K562 (cell line): ENCODE results near the gene HNRNPU. TPM values are rescaled to one million over a fixed set of nuclear protein-coding genes. Genes with fewer than 3 reads are reported as not detected.
A peak's percentile ranks its signal among the peaks of the same experiment; 100 is the strongest.

Experiments
- ATF7 ChIP-seq: fragments of 450-650 bp; IDR thresholded peaks from 2 replicates; pipeline ENCODE4 v1.7.1; 2014; ENCODE audit warnings: mild to moderate bottlenecking, moderate library complexity
- CREB5 ChIP-seq: fragments of 250-450 bp; sonication (Bioruptor Pico); IDR thresholded peaks from 2 replicates; pipeline ENCODE4 v1.5.0; 2020; ENCODE audit warnings: mild to moderate bottlenecking
- DMBX1 ChIP-seq: fragments of 250-450 bp; sonication (Bioruptor Pico); IDR thresholded peaks from 2 replicates; pipeline ENCODE4 v1.8.0; 2022; ENCODE audit warnings: inconsistent platforms, mild to moderate bottlenecking, moderate library complexity, borderline replicate concordance
- DPF2 ChIP-seq: fragments of 450-650 bp; IDR thresholded peaks from 2 replicates; pipeline ENCODE4 v1.6.1; 2016
- ESRRA ChIP-seq: fragments of 450-650 bp; IDR thresholded peaks from 2 replicates; pipeline ENCODE4 v1.6.1; 2014; ENCODE audit warnings: low read depth, mild to moderate bottlenecking, moderate library complexity, borderline replicate concordance
- FOXJ3 ChIP-seq: sonication (generic); formaldehyde crosslinking; IDR thresholded peaks from 2 replicates; pipeline ENCODE4 v1.4.0; 2020; ENCODE audit warnings: mild to moderate bottlenecking, missing genetic modification reagents
- HNRNPLL ChIP-seq: fragments of 200-400 bp; formaldehyde crosslinking; IDR thresholded peaks from 2 replicates; pipeline ENCODE4 v1.6.1; 2017; ENCODE audit warnings: low read length, low read depth, mild to moderate bottlenecking; ENCODE audit not compliant: poor library complexity, severe bottlenecking
- KDM5B ChIP-seq: fragments of 200-600 bp; sonication (generic); IDR thresholded peaks from 2 replicates; pipeline ENCODE4 v1.6.1; 2012; ENCODE audit warnings: low read depth, mild to moderate bottlenecking, moderate library complexity, low read length, control low read depth, inconsistent platforms; ENCODE audit not compliant: insufficient replicate concordance
- NFIC ChIP-seq: fragments of 450-650 bp; IDR thresholded peaks from 2 replicates; pipeline ENCODE4 v1.6.1; 2017; ENCODE audit warnings: mild to moderate bottlenecking, inconsistent platforms
- NR4A1 ChIP-seq, 2 experiments: fragments of 250-450 bp in 1 of 2; fragments of 450-650 bp in 1 of 2; sonication (Bioruptor Pico) in 1 of 2; IDR thresholded peaks; 2 replicates each; pipeline versions ENCODE4 v1.4.0 to v1.6.1; 2016 to 2020; ENCODE audit warnings: mild to moderate bottlenecking in 2 of 2, missing compliant biosample characterization in 1 of 2, missing genetic modification characterization in 1 of 2, moderate library complexity in 1 of 2
- PATZ1 ChIP-seq: fragments of 250-450 bp; sonication (Bioruptor Pico); IDR thresholded peaks from 2 replicates; pipeline ENCODE4 v1.5.0; 2020; ENCODE audit warnings: mild to moderate bottlenecking, borderline replicate concordance
- RBM15 ChIP-seq: fragments of 200-400 bp; formaldehyde crosslinking; IDR thresholded peaks from 2 replicates; pipeline ENCODE4 v1.6.1; 2018; ENCODE audit warnings: mild to moderate bottlenecking, low read length, moderate library complexity; ENCODE audit not compliant: insufficient read depth
- RUNX1 ChIP-seq: sonication (generic); IDR thresholded peaks from 2 replicates; pipeline ENCODE4 v1.6.1; 2016; ENCODE audit warnings: antibody characterized with exemption, low read depth
- SAFB ChIP-seq: fragments of 200-400 bp; formaldehyde crosslinking; IDR thresholded peaks from 2 replicates; pipeline ENCODE4 v1.6.1; 2017; ENCODE audit warnings: low read depth, low read length, borderline replicate concordance
- SMARCE1 ChIP-seq: fragments of 450-650 bp; IDR thresholded peaks from 2 replicates; pipeline ENCODE4 v1.7.1; 2016; ENCODE audit warnings: mild to moderate bottlenecking
- SNRNP70 ChIP-seq: fragments of 200-400 bp; formaldehyde crosslinking; optimal IDR thresholded peaks from 2 replicates; pipeline ENCODE3; 2017; ENCODE audit warnings: low read depth, low read length
- TRIM25 ChIP-seq: fragments of 450-650 bp; IDR thresholded peaks from 2 replicates; pipeline ENCODE4 v1.7.0; 2016; ENCODE audit warnings: borderline replicate concordance
- XRCC3 ChIP-seq: fragments of 450-650 bp; IDR thresholded peaks from 2 replicates; pipeline ENCODE4 v1.6.1; 2017; ENCODE audit warnings: mild to moderate bottlenecking, moderate library complexity
- ZNF398 ChIP-seq: fragments of 250-450 bp; sonication (Bioruptor Pico); IDR thresholded peaks from 2 replicates; pipeline ENCODE4 v1.8.0; 2021; ENCODE audit warnings: moderate library complexity, mild to moderate bottlenecking, inconsistent platforms
- ZNF41 ChIP-seq: fragments of 250-450 bp; sonication (Bioruptor Pico); conservative IDR thresholded peaks from 2 replicates; pipeline ENCODE4 v1.4.0; 2020; ENCODE audit warnings: mild to moderate bottlenecking
- ZNF696 ChIP-seq: fragments of 250-450 bp; sonication (Bioruptor Pico); conservative IDR thresholded peaks from 2 replicates; pipeline ENCODE4 v1.4.0; 2020; ENCODE audit warnings: mild to moderate bottlenecking, moderate library complexity
- polyA plus RNA-seq, 8 experiments: library from polyadenylated mRNA; depleted of rRNA in 4 of 8; stranded (reverse) in 5 of 8; unstranded in 3 of 8; fragments of >200 nt; fragmentation: Nextera tagmentation in 2 of 8; fragmentation: Illumina TruSeq in 1 of 8; extraction: Ambion mirVana in 2 of 8; extraction: Trizol in 1 of 8; gene quantifications; 2 replicates each; pipeline versions ENCODE4 v1.2.1 to v1.2.3, GENCODE V29; 2011 to 2014; ENCODE audit warnings: inconsistent platforms in 1 of 8, missing spikeins in 1 of 8
- total RNA-seq, 7 experiments: library from RNA; depleted of rRNA in 6 of 7; stranded (reverse); fragments of >200 nt in 6 of 7; fragmentation: Illumina TruSeq in 2 of 7; extraction: Trizol in 2 of 7; gene quantifications; 2 replicates each; pipeline versions ENCODE4 v1.2.1 to v1.2.3, GENCODE V29; 2011 to 2021; ENCODE audit warnings: low replicate concordance in 1 of 7

Gene HNRNPU
- total and polyA plus RNA-seq, 9 of the 15 experiments (the other 6 are each of a cell fraction or from before 2014, with no cell fraction given) = 159 to 777 (median 577) TPM

GRCh38 chr1:244833734-244834542 lies 30.4 kb downstream of the HNRNPU start (continued):
- TF ChIP-seq TRIM25 (0 out of 2 replicates have a peak, but pooled peaks have one; percentile 51), FOXJ3 (CRISPR knock-in tag) (no peak), ZNF398 (CRISPR knock-in tag) (no peak), RBM15 (no peak), SNRNP70 (no peak), CREB5 (CRISPR knock-in tag) (no peak), DMBX1 (no peak), NR4A1 (CRISPR knock-in tag; IDR thresholded peaks at IDR 0.05) (no peak), NR4A1 (tag; IDR thresholded peaks at IDR 0.05) (no peak), KDM5B (no peak), NFIC (peak; percentile 8; the same call in 1 of the 2 replicates), ZNF41 (no peak), ATF7 (no peak), HNRNPLL (no peak), XRCC3 (no peak), SAFB (no peak), ESRRA (no peak), DPF2 (peak; percentile 73), RUNX1 (no peak), ZNF696 (CRISPR knock-in tag) (no peak), PATZ1 (CRISPR knock-in tag) (no peak; the same call in 1 of the 2 replicates), SMARCE1 (peak; percentile 54; the same call in 1 of the 2 replicates)
